GM19468 (cell line): ENCODE results near the gene NAALADL2.
"Not testable (repeated sequence)": the region's sequence is repeated elsewhere in the genome, so short reads cannot be mapped to it uniquely, and the experiment has no call there.

ENCODE experiments used
- ATAC-seq: cut with Tn5 transposase; IDR thresholded peaks from one replicate; pipeline ENCODE4 v1.9.1; 2021; ENCODE audit warnings: mild to moderate bottlenecking, moderate library complexity, moderate number of reproducible peaks; ENCODE audit not compliant: unreplicated experiment; ENCODE audit errors: extremely low read depth

The NAALADL2 gene

GRCh38 chr3:175240921-175241320 is 381.8 kb downstream of the NAALADL2 start:
- ATAC-seq: no peak

GRCh38 chr3:175242243-175242642 is 383.1 kb downstream of the NAALADL2 start:
- ATAC-seq: no peak

GRCh38 chr3:175246234-175246633 is 387.1 kb downstream of the NAALADL2 start:
- ATAC-seq: no peak

- ATAC-seq: no peak
These were observed 387.6 kb downstream of the NAALADL2 start for GRCh38 chr3:175246766-175247165.

GRCh38 chr3:175247629-175248028 is 388.5 kb downstream of the NAALADL2 start:
- no peak for ATAC-seq

- no peak for ATAC-seq
These were observed 389.7 kb downstream of the NAALADL2 start for GRCh38 chr3:175248832-175249231.

GRCh38 chr3:175255698-175256097 is 396.6 kb downstream of the NAALADL2 start:
- no peak for ATAC-seq

GRCh38 chr3:175257123-175257522 is 398.0 kb downstream of the NAALADL2 start:
- no peak for ATAC-seq

- ATAC-seq: no peak
These were observed 399.6 kb downstream of the NAALADL2 start for GRCh38 chr3:175258763-175259162.

- ATAC-seq: no peak
These were observed 401.1 kb downstream of the NAALADL2 start for GRCh38 chr3:175260145-175260794.

GRCh38 chr3:175266478-175266877 is 407.3 kb downstream of the NAALADL2 start:
- no peak for ATAC-seq

GRCh38 chr3:175267121-175267531 is 408.0 kb downstream of the NAALADL2 start:
- no peak for ATAC-seq

- no peak for ATAC-seq
These were observed 408.4 kb downstream of the NAALADL2 start for GRCh38 chr3:175267561-175267960.

GRCh38 chr3:175269394-175269793 is 410.3 kb downstream of the NAALADL2 start:
- no peak for ATAC-seq

GRCh38 chr3:175270198-175270837 is 411.2 kb downstream of the NAALADL2 start:
- ATAC-seq: no peak

GRCh38 chr3:175270866-175271265 is 411.7 kb downstream of the NAALADL2 start:
- no peak for ATAC-seq

- ATAC-seq: not testable (repeated sequence)
These were observed 412.3 kb downstream of the NAALADL2 start for GRCh38 chr3:175271465-175271864.

GRCh38 chr3:175272392-175272791 is 413.3 kb downstream of the NAALADL2 start:
- ATAC-seq: no peak

- ATAC-seq: no peak
These were observed 414.4 kb downstream of the NAALADL2 start for GRCh38 chr3:175273573-175273972.

GRCh38 chr3:175274056-175274455 is 414.9 kb downstream of the NAALADL2 start:
- ATAC-seq: no peak

GRCh38 chr3:175274474-175275218 is 415.5 kb downstream of the NAALADL2 start:
- ATAC-seq: no peak
